Neural progenitor cell (in vitro differentiated cells): ENCODE measurements around the gene EVA1A.

ENCODE experiments used
- EZH2 ChIP-seq: fragments of 200-600 bp; sonication (generic); IDR thresholded peaks from 2 replicates; pipeline ENCODE4 v1.6.1; 2017; ENCODE audit warnings: antibody characterized with exemption, mild to moderate bottlenecking, moderate library complexity
- TF ChIP-seq, protein P1 (sequence below): fragments of 200-600 bp; sonication (generic); IDR thresholded peaks from 2 replicates; pipeline ENCODE4 v1.5.1; 2017; ENCODE audit warnings: antibody characterized with exemption, mild to moderate bottlenecking

DNA sequence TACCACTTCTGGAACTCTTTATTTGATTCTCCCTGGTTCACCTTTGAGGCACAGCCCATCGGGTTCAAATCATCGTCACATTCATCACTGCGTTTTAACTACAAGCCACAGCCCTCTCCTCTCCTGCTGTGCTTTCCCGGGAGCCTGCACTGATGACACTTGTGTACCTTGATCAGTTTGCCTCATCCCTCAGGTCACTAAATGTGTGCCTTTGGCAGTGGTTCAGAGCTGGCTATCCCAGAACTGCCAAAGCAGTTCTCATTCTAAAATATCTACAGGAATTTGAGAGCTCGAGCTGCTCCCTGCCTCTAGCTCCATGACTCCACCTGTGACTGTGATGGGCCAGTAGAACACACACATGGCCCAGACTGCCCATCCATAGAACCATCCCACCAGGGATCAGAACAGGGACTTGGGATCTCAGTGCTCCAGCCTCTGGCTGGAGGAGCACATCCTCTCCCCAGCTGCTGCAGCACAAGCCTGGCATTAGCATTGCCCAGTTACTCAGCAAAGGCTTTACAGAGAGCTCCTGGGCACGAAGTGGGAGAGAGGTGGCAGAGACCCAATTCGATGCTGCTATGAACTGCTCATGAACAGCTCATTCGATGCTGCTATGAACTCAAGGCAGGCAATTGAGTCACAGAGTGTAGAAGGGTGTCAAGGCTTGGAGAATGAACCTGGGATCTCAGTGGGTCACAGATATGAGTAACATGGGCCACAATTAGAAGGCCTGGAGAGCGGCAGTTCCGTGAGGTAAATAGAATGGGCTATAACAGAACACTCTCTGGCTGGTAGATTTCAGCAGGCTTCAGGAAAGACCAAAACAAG lies 41.9 kb downstream of the EVA1A start:
- no peak for TF ChIP-seq EZH2
- TF ChIP-seq, protein P1, sequence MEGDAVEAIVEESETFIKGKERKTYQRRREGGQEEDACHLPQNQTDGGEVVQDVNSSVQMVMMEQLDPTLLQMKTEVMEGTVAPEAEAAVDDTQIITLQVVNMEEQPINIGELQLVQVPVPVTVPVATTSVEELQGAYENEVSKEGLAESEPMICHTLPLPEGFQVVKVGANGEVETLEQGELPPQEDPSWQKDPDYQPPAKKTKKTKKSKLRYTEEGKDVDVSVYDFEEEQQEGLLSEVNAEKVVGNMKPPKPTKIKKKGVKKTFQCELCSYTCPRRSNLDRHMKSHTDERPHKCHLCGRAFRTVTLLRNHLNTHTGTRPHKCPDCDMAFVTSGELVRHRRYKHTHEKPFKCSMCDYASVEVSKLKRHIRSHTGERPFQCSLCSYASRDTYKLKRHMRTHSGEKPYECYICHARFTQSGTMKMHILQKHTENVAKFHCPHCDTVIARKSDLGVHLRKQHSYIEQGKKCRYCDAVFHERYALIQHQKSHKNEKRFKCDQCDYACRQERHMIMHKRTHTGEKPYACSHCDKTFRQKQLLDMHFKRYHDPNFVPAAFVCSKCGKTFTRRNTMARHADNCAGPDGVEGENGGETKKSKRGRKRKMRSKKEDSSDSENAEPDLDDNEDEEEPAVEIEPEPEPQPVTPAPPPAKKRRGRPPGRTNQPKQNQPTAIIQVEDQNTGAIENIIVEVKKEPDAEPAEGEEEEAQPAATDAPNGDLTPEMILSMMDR = no peak
